ENCODE results near the gene KCNIP1.

GRCh38 chr5:170650850-170651249, 147.0 kb downstream of the KCNIP1 start:
- TF ChIP-seq CTCF (IDR thresholded peaks at IDR 0.05; ENCODE audit: insufficient read depth, low read length, poor library complexity, severe bottlenecking): no peak
- TF ChIP-seq EZH2phosphoT487 (conservative IDR thresholded peaks at IDR 0.05; ENCODE audit: low read length): no peak

All from SU-DHL-6 (cell line).